Measurements from ENCODE around the gene FLOT2.

Gene FLOT2

GRCh38 chr17:28891201-28891600 is 6.3 kb downstream of the FLOT2 start:
- H3K9ac ChIP-seq, result no peak overlapping the region
- no peak overlapping the region for H3K4me2 ChIP-seq (ENCODE audit: low read length)
- H3K36me3 ChIP-seq (ENCODE audit: control insufficient read depth, insufficient read depth, low read length), result no peaks in the 10 kb centered on the region
- H3K9me3 ChIP-seq (ENCODE audit: control insufficient read depth, low read length), result no peaks in the 10 kb centered on the region
- H3K79me2 ChIP-seq, result peaks cover 15% of the 10 kb centered on the region
- no peak overlapping the region for H2AFZ ChIP-seq
- H3K27me3 ChIP-seq (ENCODE audit: control insufficient read depth, insufficient read depth, low read length), result no peaks in the 10 kb centered on the region
- H3K4me1 ChIP-seq, result no peaks in the 10 kb centered on the region
- no peak for TF ChIP-seq CTCF (IDR thresholded peaks at IDR 0.05)
- H3K27ac ChIP-seq, result no peak overlapping the region
- H3K4me3 ChIP-seq (ENCODE audit: low read depth, low read length), result no peak overlapping the region

- no peak for TF ChIP-seq CTCF (IDR thresholded peaks at IDR 0.05)
- H3K9ac ChIP-seq, result no peak overlapping the region
- H3K79me2 ChIP-seq, result peaks cover 15% of the 10 kb centered on the region
- H3K36me3 ChIP-seq (ENCODE audit: control insufficient read depth, insufficient read depth, low read length), result no peaks in the 10 kb centered on the region
- no peak overlapping the region for H3K4me3 ChIP-seq (ENCODE audit: low read depth, low read length)
- H3K9me3 ChIP-seq (ENCODE audit: control insufficient read depth, low read length), result no peaks in the 10 kb centered on the region
- no peaks in the 10 kb centered on the region for H3K4me1 ChIP-seq
- no peak overlapping the region for H3K4me2 ChIP-seq (ENCODE audit: low read length)
- H3K27me3 ChIP-seq (ENCODE audit: control insufficient read depth, insufficient read depth, low read length), result no peaks in the 10 kb centered on the region
- H2AFZ ChIP-seq, result no peak overlapping the region
- H3K27ac ChIP-seq, result no peak overlapping the region
These were observed 7.5 kb downstream of the FLOT2 start for GRCh38 chr17:28889996-28890395.

- no peaks in the 10 kb centered on the region for H3K9me3 ChIP-seq (ENCODE audit: control insufficient read depth, low read length)
- H3K79me2 ChIP-seq, result peaks cover 15% of the 10 kb centered on the region
- no peak for TF ChIP-seq CTCF (IDR thresholded peaks at IDR 0.05)
- H2AFZ ChIP-seq, result no peak overlapping the region
- no peak overlapping the region for H3K4me2 ChIP-seq (ENCODE audit: low read length)
- no peaks in the 10 kb centered on the region for H3K27me3 ChIP-seq (ENCODE audit: control insufficient read depth, insufficient read depth, low read length)
- no peaks in the 10 kb centered on the region for H3K4me1 ChIP-seq
- H3K36me3 ChIP-seq (ENCODE audit: control insufficient read depth, insufficient read depth, low read length), result no peaks in the 10 kb centered on the region
- H3K4me3 ChIP-seq (ENCODE audit: low read depth, low read length), result no peak overlapping the region
- no peak overlapping the region for H3K9ac ChIP-seq
- no peak overlapping the region for H3K27ac ChIP-seq
These were observed 8.7 kb downstream of the FLOT2 start for GRCh38 chr17:28888832-28889231.

- no peaks in the 10 kb centered on the region for H3K9me3 ChIP-seq (ENCODE audit: control insufficient read depth, low read length)
- peaks cover 13% of the 10 kb centered on the region for H3K79me2 ChIP-seq
- no peak overlapping the region for H3K4me2 ChIP-seq (ENCODE audit: low read length)
- H3K4me1 ChIP-seq, result no peaks in the 10 kb centered on the region
- no peaks in the 10 kb centered on the region for H3K36me3 ChIP-seq (ENCODE audit: control insufficient read depth, insufficient read depth, low read length)
- H3K9ac ChIP-seq, result no peak overlapping the region
- H3K27me3 ChIP-seq (ENCODE audit: control insufficient read depth, insufficient read depth, low read length), result no peaks in the 10 kb centered on the region
- no peak overlapping the region for H2AFZ ChIP-seq
- H3K4me3 ChIP-seq (ENCODE audit: low read depth, low read length), result no peak overlapping the region
- no peak overlapping the region for H3K27ac ChIP-seq
- no peak for TF ChIP-seq CTCF (IDR thresholded peaks at IDR 0.05)
These were observed 9.6 kb downstream of the FLOT2 start for GRCh38 chr17:28887871-28888471.

GRCh38 chr17:28885951-28886350 is 11.6 kb downstream of the FLOT2 start:
- Histone ChIP-seq H2AFZ (no peak overlapping the region), H3K27ac (no peak overlapping the region), H3K4me1 (no peaks in the 10 kb centered on the region), H3K36me3 (ENCODE audit: control insufficient read depth, insufficient read depth, low read length) (no peaks in the 10 kb centered on the region), H3K4me3 (ENCODE audit: low read depth, low read length) (no peak overlapping the region), H3K9me3 (ENCODE audit: control insufficient read depth, low read length) (no peaks in the 10 kb centered on the region), H3K9ac (no peak overlapping the region), H3K27me3 (ENCODE audit: control insufficient read depth, insufficient read depth, low read length) (no peaks in the 10 kb centered on the region), H3K4me2 (ENCODE audit: low read length) (no peak overlapping the region), H3K79me2 (peaks cover 13% of the 10 kb centered on the region)
- TF ChIP-seq CTCF (IDR thresholded peaks at IDR 0.05), result no peak

Measured in parathyroid adenoma (tissue), 2 donors.